ENCODE measurements around the gene MYO16. TPM values are rescaled to one million over a fixed set of nuclear protein-coding genes. Genes with fewer than 3 reads are reported as not detected.

The MYO16 gene
- total RNA-seq, 1 donor from 2014 or later = 2.3 TPM

DNA sequence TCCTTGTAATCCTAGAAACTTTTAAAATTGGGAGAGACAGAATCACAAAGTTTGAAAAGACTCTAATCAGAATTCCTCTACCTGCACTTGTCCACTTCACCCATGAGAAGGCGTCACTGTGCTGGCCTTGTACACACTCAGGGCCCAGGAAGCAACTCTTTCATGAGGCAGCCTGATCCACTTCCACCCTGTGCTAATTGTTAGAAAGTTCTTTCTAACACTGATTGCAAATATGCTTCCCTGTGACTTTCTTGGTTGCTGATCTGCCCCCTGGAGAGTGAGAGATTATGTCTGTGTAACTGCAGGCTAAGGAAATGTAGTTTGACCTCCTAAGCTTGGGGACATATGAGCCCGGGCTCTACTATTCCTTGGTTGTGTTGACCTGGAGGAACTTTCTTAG lies 494.6 kb downstream of the MYO16 start:
- Mint-ChIP-seq H3K36me3 (ENCODE audit: insufficient read depth) (no peaks in the 10 kb centered on the region), H3K27ac (no peak overlapping the region), H3K9me3 (ENCODE audit: low read depth) (no peaks in the 10 kb centered on the region), H3K4me3 (ENCODE audit: low read depth) (no peak overlapping the region), H3K27me3 (peaks cover 3% of the 10 kb centered on the region), H3K4me1 (ENCODE audit: low read depth) (no peaks in the 10 kb centered on the region)
- TF ChIP-seq, protein P1, sequence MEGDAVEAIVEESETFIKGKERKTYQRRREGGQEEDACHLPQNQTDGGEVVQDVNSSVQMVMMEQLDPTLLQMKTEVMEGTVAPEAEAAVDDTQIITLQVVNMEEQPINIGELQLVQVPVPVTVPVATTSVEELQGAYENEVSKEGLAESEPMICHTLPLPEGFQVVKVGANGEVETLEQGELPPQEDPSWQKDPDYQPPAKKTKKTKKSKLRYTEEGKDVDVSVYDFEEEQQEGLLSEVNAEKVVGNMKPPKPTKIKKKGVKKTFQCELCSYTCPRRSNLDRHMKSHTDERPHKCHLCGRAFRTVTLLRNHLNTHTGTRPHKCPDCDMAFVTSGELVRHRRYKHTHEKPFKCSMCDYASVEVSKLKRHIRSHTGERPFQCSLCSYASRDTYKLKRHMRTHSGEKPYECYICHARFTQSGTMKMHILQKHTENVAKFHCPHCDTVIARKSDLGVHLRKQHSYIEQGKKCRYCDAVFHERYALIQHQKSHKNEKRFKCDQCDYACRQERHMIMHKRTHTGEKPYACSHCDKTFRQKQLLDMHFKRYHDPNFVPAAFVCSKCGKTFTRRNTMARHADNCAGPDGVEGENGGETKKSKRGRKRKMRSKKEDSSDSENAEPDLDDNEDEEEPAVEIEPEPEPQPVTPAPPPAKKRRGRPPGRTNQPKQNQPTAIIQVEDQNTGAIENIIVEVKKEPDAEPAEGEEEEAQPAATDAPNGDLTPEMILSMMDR (IDR thresholded peaks at IDR 0.05; ENCODE audit: unreplicated experiment) = no peak
- DNase-seq (ENCODE audit: low spot score, unreplicated experiment) = no peak

DNA sequence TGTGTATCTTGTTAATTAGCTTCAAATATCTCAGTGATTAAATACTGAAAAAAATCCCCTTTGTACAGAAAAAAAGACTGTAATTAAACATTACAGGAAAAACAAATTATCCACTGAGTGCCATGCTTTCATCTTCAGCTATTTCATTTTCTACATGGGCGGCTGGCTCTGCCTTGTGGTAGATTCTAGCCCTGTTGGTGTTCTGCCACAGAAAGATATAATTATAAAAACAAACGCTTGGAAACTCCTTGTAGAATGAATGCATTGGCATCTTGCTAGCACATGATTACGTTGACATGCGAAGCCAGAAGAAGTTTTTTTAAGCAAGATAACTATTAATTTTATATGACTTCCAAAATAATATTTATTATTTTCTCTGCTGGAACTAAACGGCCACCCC lies 496.8 kb downstream of the MYO16 start:
- no peak overlapping the region for H3K4me3 Mint-ChIP-seq (ENCODE audit: low read depth)
- no peaks in the 10 kb centered on the region for H3K36me3 Mint-ChIP-seq (ENCODE audit: insufficient read depth)
- H3K27ac Mint-ChIP-seq = no peak overlapping the region
- peaks cover 6% of the 10 kb centered on the region for H3K27me3 Mint-ChIP-seq
- TF ChIP-seq, protein P1 (IDR thresholded peaks at IDR 0.05; ENCODE audit: unreplicated experiment) = no peak
- no peaks in the 10 kb centered on the region for H3K9me3 Mint-ChIP-seq (ENCODE audit: low read depth)
- DNase-seq (ENCODE audit: low spot score, unreplicated experiment) = no peak
- no peaks in the 10 kb centered on the region for H3K4me1 Mint-ChIP-seq (ENCODE audit: low read depth)

DNA sequence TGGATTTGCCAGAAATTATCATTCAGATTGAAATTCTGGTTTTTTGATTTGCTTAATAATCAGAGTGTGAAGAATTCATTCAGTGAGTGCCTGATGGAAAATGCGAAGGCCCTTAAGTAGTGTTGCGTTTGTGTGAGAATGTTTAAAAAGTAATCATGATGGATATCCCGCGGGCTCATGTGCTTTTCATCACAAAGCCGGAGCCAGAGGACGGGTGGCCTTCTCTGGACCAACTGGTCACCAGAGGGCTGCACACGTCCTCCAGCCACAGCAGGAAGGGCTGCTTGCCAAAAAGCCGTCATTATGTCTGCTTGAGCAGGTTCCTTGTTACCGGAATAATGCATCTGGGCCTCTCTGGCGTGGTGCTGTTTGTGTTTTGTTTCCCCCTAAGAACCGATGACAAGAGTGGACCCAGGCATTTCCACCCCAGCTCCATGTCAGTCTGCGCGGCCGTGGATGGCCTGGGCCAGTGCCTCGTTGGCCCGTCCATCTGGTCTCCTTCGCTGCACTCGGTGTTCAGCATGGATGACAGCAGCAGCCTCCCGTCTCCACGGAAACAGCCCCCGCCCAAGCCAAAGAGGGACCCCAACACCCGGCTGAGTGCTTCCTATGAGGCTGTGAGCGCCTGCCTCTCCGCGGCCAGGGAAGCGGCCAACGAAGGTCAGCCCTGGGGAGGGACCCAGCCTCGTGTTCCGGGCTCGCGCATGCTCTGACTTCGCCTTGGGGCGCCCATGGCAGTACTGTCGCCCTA lies 497.7 kb downstream of the MYO16 start:
- Mint-ChIP-seq H3K36me3 (ENCODE audit: insufficient read depth) (no peaks in the 10 kb centered on the region), H3K4me1 (ENCODE audit: low read depth) (no peaks in the 10 kb centered on the region)
- DNase-seq (ENCODE audit: low spot score, unreplicated experiment) = no peak

DNA sequence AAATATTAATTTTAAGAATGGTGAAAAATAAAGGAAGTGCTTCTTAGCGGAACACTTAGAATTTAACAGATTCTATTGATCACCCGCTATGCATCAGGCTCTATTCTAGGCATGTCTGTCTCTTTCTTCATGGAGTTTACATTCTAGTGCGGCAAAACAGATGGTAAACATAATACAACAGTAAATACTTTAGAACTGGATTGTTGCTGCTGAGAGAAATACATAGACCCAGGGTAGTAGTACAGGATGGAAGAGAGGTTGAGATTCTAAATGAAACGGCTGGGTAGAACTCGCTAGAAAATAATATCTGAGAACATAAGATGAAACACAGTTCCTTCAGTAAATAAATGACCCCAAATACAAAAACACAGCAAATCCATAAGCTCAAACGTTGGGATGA lies 498.7 kb downstream of the MYO16 start:
- TF ChIP-seq, protein P1 (IDR thresholded peaks at IDR 0.05; ENCODE audit: unreplicated experiment) = no peak
- Mint-ChIP-seq H3K9me3 (ENCODE audit: low read depth) (no peaks in the 10 kb centered on the region), H3K27me3 (peaks cover 13% of the 10 kb centered on the region), H3K27ac (no peak overlapping the region), H3K36me3 (ENCODE audit: insufficient read depth) (no peaks in the 10 kb centered on the region), H3K4me1 (ENCODE audit: low read depth) (no peaks in the 10 kb centered on the region), H3K4me3 (ENCODE audit: low read depth) (no peak overlapping the region)
- DNase-seq (ENCODE audit: low spot score, unreplicated experiment) = no peak

More for the DNA sequence above, 497.7 kb downstream of the MYO16 start:
- Mint-ChIP-seq H3K4me3 (ENCODE audit: low read depth) (no peak overlapping the region), H3K27me3 (peaks cover 7% of the 10 kb centered on the region), H3K9me3 (ENCODE audit: low read depth) (no peaks in the 10 kb centered on the region), H3K27ac (no peak overlapping the region)
- TF ChIP-seq, protein P1 (IDR thresholded peaks at IDR 0.05; ENCODE audit: unreplicated experiment) = no peak

DNA sequence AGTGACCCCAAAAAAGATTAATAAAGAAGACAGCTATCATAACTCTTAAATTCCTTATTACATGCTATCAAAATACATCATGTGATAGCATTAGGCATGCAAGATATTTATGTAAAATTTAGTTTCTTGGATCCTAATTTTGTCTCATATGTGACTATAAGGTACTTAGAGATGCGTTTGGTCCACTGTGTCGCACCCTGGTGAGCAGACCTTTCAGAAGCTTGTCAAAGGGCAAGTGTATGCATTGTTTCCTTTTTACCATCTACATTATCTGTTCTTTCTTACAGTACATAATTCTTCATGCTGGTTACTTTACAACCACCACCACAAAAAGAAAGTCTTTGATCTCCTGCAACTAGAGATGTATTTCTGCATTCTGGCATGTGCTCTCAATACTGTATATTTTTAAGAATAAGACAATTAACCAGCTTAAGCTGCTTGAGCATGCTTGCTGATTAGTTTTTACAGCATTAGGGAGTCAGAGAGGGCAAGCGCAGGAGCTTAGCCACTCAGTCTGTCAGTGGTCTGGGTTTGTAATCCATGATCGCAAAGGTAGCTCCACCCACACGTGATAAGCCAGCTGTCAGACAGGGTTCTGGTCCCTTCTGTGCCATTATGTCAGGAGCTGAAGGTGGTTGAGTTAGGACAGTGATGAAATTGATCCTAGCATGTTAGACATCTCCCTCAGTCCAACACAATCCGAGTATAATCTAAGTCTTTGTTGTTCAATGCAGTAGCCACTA lies 500.9 kb downstream of the MYO16 start:
- H3K9me3 Mint-ChIP-seq (ENCODE audit: low read depth) = no peaks in the 10 kb centered on the region
- DNase-seq (ENCODE audit: low spot score, unreplicated experiment) = no peak
- TF ChIP-seq, protein P1 (IDR thresholded peaks at IDR 0.05; ENCODE audit: unreplicated experiment) = no peak
- no peak overlapping the region for H3K4me3 Mint-ChIP-seq (ENCODE audit: low read depth)
- H3K27me3 Mint-ChIP-seq = peaks cover 14% of the 10 kb centered on the region
- no peaks in the 10 kb centered on the region for H3K36me3 Mint-ChIP-seq (ENCODE audit: insufficient read depth)
- H3K4me1 Mint-ChIP-seq (ENCODE audit: low read depth) = no peaks in the 10 kb centered on the region
- H3K27ac Mint-ChIP-seq = no peak overlapping the region

Measured in progenitor cell of endocrine pancreas (in vitro differentiated cells).